Activated CD8-positive, alpha-beta memory T cell treated with anti-CD3 and anti-CD28 coated beads, Interleukin-2, amount 50 U/mL, for 48 hours (primary cell): Measurements from ENCODE around the gene PLXNA4.

Experiments used
- DNase-seq: peaks from one replicate; pipeline ENCODE4 v3.0.0-alpha.2; 2020

The PLXNA4 gene

DNA sequence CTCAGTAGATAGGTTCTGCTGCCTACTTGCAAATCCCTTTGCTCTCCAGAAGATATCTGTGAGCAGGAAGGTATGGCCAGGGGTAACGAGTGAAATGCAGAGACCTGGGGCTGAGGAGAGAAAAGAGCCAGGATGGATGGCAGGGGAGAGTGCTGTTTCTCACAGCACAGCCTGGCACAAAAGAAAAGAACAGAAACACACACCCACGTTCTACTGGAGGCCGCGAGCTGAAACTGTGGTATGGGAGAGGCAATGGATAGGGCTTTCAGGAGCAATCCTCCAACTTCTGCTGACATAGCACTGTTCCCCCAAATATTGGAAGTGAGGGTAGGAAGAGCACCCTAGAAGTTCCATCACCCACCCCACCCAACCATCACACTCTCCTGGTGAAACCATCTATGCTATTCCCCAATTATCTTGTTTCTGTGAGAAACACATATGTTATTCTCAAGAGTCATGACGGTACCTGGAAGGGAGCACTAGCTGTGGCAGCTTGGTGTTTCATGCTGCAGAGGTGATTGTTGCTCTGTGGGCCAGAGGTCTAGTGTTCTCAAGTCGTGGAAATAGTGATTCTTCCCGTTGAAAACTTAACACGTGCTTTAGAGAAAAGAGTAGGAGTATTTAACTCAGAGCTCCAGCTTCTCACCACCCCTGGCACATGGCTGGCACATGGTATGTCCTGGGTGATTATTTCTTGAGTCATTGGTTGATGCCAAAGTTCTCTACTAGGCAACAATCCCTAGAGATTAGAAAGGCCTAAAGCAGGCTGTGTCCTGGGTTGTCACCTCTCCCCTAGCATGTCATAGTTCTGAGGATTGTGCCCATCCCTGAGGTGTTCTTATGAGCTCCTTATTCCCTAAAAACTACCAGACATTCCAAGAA lies 198.3 kb downstream of the PLXNA4 start:
- no peak for DNase-seq

DNA sequence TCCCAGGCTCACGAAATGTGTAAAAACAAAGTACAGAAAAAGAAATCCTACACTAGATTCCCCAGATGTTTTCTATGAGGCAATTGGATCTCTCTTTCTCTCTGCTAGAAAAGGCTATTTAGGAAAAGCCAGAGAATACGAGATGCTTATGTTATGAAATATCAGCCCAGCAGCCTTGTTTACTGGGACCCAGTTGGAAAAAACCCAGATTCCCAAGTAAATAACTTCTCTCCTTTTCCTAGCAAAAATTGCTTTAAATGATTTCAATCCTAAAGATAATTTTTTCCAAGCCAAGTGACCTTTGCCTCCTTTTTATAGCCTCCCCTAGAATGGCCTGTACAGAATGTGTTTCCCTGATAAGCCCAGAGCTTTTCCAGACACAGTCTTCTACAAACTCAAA lies 199.3 kb downstream of the PLXNA4 start:
- no peak for DNase-seq

DNA sequence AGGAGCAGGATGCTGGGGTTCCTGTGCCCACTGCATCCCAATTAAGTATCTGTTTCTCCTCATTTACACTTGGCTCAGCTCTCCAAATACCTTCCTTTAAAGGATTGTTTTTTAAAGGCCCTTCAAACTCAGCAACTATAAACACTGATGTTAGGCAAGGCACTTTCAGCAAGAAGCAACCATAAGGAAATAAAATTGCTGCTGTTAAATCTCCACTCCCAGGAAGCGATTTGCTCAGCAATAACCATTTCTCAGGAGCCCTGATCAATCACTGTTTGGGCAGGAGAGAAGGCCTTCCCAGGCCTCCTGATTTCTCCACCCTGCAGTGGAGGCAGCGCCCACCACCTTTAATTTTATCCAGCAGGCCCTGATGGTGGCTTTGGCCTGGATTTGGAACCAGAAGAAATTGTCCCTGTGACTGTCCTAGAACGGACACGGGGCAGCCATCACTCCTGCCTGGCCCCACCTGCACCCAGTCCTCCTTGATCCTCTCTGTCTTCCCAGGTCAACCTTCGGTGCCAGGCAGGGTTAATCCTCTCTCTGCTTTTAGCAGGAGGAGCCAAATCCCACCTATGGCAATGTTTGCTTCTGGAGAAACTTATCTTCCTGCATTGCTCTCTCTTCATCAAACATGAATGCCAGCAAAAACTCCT lies 199.8 kb downstream of the PLXNA4 start:
- DNase-seq, result no peak

DNA sequence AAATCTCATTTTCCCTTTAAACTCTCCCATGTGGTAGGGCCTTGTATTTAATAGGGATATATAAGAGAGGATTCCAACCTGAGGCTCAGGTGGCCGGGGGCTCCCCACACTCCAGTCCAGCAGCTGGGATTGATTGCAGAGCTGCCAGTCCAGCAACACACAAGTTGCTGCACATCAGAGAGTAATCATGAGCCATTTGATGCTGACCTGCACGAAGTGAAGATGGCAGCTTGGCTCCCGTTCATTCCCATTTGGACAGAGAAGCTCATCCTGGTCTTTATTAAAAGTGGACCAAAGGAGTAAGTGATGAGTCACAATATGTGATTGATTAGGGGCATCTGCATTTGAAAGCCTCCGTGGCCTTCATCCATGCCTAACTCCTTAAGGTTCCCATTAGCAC lies 202.4 kb downstream of the PLXNA4 start:
- DNase-seq, result no peak

DNA sequence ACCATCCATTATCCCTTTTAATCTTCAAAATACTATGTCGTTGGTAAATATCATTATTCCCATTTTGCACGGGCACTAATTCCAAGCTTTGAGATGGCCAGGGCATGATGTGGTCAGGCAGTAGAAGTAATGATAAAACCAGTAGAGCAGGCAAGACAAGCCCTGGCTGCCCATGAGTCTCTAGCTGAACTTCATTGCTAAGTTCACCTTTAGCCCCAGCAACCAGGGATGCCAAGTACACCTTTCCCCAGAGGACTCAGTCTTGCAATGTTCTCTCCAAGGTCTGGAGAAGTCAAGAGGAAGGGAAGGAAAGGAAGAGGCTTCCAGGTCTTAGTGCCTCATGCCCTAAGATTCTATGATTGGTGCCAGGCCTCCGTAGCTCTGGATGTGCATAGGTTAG lies 203.2 kb downstream of the PLXNA4 start:
- DNase-seq, result no peak

DNA sequence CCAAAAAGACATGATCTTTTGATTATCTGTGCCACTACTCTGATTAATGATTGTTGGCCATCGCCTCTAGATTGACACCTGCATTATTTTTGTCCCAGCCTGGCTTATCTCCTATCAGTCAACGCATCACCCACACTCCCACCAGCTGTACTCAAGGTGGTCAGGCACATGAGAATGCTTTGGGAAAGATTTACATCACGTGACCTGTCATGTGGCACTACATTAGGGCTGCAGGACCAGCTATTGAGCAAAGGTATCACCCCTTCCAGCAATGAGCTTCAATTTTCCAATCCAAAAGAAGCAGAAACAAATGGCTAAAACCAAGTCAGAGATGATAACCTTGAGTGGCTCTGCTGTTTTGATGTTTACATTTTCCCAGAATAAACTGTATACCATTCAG lies 204.3 kb downstream of the PLXNA4 start:
- DNase-seq, result no peak

DNA sequence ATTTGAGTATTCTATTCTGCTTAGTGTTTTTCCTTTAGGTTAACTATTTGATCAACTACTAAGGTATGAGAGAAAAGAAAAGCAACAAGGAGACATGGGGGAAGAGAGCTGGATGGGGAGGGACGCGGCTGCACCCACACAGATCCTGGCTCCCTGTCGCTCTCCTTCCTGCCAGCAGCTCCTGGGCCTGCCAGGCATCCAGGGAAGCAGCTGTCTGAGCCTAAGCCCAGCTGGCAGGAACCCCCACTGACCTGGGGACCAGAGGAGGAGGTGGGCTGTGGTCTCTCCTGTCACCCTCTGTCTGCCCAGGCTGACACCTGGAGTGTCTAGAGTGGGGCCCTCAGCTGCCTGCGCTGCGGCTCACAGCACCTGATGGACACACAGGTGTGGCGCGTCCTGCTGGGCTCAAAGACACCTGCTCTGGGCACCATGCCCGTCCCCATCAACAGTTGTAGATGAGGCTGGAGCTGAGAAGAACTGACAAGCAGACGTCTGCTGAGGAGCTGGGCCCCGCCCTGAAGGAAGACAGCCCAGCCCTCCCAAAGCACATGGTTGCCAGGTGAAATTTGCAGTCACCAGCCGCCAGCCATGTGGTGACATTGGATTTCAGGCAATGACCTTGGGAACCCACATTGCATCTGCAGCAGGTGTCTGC lies 207.9 kb downstream of the PLXNA4 start:
- DNase-seq, result no peak

DNA sequence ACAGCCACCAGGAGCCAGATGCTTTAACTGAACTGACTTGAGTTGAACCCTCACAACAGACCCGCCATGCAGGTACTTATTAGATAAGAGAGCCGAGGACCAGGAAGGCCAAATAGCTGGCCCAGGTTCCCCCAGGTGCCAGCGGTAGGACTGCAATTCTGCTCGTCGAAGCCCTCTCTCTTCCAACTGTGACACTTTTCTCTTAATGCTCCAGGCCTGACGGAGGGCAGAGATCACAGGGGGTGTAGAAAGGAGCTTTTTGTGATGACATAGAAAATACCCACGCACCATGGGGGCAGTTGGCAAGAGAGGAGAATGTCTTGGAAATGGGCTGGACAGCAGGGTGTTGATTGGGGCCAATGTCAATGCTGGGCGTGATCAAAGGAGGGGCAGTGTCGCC lies 208.5 kb downstream of the PLXNA4 start:
- no peak for DNase-seq

DNA sequence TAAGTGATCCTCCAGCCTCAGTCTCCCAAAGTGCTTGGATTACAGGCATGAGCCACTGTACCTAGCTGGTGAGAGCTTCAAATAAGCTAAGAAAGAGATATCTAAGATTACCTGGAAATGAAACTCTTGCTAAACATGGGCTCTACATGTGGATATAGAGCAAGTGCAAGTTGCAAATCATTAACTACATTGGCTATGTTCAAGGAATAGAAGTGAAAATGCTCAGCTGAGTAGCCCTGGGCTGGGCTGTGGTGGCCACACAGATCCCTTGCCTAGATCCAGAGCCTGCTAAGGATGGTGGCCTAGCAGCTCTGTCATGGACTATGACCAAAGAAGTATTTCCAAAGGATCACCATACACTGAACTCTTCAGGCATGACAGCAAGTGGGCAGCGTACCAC lies 209.3 kb downstream of the PLXNA4 start:
- DNase-seq, result no peak

DNA sequence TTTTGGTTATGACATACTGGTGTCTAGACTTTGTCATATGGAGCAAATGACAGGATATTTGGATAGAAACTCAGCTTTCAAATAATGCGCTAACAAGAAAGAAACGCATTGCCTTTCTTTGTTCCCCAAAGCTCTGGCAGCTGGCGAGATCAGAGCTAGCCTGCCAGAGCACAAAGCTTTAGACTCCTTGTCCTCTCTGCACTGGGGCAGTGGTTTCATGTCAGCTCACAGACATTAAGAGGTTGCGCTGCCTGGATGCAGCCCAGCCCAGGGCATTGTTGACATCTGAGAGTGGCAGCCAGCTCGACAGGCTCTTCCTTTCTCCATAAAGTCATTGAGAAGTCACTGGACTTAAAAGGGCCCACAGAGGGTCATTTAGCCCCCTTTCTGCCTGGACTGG lies 212.0 kb downstream of the PLXNA4 start:
- no peak for DNase-seq

DNA sequence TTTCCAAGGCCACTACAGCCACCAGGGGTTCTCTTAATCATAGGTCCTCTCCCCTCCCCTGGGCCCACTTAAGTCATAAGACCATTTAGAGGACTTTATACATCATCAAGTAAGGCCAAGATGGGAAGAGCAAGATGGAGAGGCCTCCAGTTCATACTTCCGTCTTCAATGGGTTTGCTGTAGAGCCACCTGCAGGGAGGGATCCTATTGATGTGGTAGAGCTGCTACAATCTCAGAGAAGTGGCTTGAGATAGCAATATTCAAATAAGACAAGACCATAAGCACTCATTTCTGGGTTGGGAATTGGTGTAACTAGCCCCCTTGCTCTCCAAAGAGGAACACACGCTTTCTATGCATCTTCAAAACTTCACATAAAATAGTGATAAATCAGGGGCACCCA lies 214.2 kb downstream of the PLXNA4 start:
- no peak for DNase-seq

DNA sequence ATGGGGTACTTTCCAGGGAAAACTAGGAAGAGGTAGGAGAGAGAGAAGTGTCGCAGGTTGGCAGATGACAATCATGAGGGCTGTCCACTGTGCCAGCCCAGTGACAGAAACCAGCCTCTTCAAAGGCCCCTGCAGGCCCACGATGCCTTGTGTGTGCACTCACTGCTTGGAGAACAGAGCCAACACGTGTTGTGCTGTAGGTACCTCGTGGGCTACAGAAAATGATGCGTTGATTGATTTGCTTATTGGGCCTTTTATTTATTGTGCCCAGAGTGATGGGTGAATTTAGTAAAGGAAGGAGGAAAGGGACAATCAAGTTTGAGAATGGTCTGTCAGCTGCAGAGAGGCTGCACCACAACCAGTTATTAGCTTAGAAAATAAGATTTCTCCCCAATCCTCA lies 215.1 kb downstream of the PLXNA4 start:
- DNase-seq, result no peak

DNA sequence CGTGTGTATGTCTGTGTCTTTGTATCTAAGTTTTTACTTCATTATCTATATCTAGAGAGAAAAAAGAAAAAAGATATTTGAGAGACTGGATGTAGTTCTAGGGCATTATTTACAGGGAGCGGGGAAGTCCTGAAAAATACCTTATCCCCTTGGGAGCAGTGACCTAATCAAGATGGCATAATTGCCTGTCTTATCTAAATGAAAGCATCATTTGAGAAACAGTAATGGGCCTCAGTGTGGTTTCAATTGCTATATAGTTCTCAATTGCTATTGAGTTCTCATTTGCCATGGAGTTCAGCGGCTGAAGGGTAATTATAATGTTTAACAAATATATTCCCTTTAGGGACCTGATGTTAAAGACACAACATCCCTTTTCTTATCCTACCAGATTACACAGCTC lies 216.5 kb downstream of the PLXNA4 start:
- no peak for DNase-seq

DNA sequence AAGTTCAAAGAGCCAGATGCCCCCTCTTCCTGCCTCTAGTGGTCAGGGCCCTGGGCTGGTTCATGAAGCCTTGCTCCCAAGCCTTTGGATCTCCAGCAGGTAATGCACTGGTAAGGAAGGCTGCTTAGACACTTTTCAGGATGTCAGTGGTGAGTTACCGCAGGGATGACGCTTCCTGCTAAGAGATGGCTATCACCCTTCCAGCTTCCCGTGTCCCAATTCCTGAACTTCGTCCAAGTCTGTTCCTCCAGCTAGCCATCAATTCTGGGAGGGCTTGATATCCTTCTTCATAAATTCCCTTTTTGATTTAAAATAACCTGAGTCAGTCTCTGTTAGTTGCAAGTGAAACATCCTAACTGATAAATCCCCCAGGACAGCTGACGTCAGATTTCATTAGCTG lies 221.2 kb downstream of the PLXNA4 start:
- DNase-seq, result no peak

DNA sequence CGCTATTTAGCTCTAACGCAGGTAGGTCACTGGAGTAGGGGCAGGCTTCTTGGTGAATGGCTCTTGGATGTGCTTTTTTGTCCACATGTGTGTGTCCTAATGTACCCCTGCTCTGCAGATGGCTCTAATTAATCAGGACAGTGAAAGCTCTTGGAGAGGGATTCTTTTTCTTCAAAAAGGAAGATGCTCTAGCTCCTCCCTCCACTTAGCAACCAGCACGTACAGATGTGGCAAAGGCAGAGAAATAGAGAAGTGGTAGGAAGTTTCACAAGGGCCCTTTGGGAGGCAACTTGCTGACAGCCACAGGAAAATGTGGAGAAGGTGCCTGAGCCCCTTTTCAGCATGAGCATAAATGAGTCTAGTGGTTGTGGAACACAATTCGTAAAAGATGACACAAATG lies 221.7 kb downstream of the PLXNA4 start:
- no peak for DNase-seq

DNA sequence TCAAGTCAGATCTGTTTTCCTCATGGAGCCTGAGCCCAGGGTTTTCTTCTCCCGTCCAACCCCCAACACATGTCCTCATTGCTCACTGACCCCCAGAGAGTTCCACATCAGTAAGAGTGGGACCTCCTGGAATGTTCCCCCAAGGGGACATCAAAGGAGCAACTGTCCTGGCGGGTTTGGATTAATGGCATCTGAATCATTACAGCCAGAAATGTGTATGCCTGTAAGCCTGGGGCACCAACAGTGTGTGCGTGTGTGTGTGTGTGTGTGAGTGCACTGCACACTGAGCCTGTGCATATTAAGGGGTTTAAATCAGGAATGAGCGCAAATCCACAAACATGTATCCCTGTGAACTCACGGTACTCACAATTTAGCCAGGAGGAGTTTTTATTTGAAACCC lies 222.3 kb downstream of the PLXNA4 start:
- no peak for DNase-seq

DNA sequence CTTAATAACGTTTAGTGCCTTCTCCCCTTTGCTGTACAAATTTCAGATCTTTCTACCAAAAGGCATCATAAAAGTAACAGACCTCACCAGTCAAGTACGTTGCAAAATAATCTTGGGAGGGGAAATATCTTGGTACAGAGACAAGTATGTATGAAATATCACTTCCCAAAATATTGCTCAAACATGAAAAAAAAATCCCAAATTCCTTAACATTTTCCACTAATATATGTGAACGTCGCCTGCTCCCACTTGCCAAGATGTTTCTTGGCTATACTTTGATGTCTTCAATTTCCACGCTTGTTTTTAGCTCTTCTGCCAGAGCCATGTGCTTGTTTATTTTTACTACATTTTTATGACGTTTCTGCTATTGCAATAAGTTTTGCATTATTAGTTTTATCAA lies 223.5 kb downstream of the PLXNA4 start:
- DNase-seq, result no peak

DNA sequence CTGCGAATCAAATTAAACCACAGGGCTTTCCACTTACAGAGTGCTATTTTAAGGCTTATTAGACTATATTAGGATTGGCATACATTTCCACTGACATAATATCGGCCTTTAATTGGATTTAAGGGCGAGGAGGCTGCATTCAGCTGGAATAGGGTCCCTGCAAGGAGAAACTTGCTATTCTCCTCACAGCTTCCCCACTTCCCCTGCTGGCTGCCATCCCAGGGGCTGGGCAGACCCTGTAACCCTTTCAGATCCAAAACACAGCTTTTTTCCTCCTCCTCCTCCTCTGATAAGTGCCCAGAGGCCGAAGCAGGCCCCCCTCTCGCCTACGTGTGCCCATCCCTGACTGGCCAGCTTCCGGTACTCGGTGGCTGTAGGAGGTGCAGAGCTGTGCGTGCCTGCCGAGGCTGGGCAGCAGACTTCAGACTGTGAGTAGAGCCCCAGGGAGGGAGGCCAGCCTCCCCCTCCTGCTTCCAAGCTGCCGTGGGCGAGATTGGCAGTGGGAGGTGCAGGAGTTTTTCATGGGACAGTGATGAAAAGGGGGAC lies 224.2 kb downstream of the PLXNA4 start:
- DNase-seq, result no peak

DNA sequence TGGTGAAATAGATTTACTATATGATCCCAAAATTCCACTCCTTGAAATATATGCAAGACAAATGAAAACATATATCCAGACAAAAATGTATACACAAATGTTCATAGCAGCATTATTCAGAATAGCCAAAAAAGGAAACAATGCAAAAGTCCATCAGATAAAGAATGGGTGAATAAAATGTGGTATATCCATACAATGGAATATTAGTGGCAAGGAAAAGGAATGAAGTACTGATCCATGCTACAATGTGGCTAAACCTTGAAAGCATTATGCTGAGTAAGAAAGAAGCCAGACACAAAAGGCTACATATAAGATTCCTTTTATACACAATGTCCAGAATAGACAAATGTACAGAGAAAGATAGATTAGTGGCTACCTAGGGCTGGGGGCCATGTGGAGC lies 225.5 kb downstream of the PLXNA4 start:
- DNase-seq, result no peak

DNA sequence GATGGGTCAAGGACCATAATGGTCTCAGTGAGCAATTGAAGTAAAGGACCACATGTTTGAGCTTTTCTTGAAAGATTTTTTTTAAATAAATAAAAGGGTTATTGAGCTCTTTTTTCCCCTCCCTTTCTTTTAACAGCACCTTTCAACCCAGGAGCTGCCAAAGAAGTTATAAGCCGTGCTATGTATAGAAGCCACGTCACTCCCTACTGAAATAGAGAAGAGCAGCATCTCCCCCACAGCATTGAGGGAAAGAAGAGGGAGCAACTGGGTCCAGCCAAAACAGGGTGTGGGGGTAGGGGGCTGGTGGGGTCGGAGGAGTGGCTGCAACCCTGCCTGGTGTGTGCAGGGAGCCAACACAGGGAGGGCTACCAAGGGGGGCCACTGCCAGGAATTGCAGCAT lies 227.2 kb downstream of the PLXNA4 start:
- DNase-seq, result no peak

DNA sequence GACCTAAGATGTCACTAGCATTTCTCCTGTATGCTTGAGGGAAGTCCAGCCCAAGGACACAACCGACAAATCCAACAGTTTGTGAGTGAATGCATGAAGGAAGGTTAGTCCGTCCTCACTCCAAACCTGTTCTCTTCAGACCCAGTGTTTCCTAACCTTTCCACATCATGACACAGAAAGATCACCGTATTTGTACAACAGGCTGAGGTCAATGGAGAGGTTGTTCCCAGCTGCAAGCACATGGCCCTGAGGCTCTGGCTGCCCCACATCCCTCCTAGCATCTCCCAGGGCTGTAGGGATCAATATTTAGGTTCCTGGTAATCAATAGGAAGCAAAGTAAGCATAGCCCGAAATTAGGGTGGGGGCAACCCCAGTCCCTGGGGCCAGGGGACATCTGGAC lies 227.9 kb downstream of the PLXNA4 start:
- no peak for DNase-seq

DNA sequence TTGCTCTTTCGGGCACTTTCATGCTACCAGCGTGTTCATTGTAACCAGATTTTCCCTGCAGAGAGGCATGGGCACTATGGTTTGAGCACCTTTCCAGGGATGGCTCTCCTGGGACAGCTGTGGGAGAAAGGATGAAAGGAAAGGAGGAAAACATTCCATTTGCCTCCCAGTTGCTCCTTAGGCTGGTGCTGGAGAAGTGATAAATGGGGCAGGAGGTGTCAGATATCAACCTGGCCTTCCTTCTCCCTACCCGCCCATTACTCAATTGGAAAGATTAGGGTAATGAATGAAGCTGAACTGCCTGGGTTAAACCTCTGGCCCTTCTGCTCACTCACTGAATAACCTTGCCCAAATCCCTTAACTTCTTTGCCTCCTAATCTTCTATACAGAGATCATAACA lies 228.4 kb downstream of the PLXNA4 start:
- DNase-seq, result no peak

DNA sequence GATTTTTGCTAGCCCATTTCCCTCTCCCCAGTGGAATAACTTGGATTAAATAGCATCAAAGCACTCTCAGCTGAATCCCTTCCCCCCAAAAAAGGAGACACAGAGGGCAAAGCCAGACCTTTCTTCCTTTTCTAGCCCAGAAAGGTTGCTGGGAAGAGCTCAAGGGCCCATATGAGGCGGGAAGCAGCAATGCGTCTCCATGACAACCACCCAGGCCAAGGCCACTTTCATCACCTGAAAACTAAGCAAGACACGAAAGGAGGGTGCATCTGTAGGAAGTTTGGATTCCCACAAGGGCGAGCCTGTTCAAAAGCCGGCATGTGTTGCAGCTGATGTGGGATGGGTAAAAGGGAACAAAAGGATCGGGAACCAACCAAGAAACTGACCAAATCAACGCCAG lies 229.1 kb downstream of the PLXNA4 start:
- no peak for DNase-seq

DNA sequence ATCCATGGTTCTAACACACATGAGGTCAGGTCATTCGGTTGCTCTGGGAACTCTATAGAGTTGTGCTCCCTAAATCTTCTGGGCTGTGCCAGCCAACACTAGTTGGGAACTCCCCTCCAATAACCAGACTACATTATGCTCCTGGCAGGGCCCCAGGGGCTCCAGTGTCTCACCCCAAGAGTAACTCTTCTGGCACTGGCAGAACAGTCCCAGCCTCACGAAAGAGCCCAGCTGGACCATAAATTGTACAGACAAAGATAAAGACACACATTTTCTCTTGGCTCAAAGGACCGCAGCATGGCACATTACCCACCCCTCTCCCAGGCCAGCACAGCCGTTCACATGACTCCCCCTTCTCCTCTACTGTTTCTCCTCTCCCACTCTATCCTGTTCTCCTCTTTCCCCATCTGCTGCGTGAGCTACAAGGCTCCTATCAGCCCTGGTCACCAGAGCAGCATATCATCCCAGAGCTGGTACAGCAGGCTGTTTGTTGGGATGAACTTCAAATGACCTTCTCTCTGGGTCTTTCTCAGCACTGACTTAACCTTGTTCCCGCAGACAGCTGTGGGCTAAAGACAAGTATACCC lies 230.6 kb downstream of the PLXNA4 start:
- no peak for DNase-seq
